ENCODE measurements around the gene TBC1D16.

DNA sequence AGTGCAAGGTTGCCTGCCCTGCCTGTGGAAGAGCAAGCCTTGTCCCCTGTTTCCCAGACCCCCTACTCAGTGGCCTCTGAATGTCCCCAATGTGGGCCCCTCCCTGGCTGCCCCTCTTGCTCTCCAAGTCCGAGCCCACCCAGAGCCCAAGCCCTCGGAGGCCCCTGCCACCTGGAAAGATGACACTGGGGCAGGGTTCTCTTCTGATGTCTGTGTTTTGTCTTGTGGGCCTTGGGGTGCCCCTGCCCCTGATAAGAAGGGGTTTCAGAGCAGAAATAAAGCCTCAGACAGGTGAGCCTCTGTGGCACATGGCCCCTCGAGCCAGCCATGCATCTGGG, 111.1 kb downstream of the TBC1D16 start:
- TF ChIP-seq POU2F2 (IDR thresholded peaks at IDR 0.05; ENCODE audit: borderline replicate concordance, low read depth, low read length) = no peak
- TF ChIP-seq, protein P1, sequence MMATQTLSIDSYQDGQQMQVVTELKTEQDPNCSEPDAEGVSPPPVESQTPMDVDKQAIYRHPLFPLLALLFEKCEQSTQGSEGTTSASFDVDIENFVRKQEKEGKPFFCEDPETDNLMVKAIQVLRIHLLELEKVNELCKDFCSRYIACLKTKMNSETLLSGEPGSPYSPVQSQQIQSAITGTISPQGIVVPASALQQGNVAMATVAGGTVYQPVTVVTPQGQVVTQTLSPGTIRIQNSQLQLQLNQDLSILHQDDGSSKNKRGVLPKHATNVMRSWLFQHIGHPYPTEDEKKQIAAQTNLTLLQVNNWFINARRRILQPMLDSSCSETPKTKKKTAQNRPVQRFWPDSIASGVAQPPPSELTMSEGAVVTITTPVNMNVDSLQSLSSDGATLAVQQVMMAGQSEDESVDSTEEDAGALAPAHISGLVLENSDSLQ (IDR thresholded peaks at IDR 0.05) = no peak
- no peak for TF ChIP-seq STAT3 (IDR thresholded peaks at IDR 0.05; ENCODE audit: low read depth, low read length)
- no peak for TF ChIP-seq EP300 (IDR thresholded peaks at IDR 0.05; ENCODE audit: borderline replicate concordance in 1 of 2, control insufficient read depth in 1 of 2, low read depth in 2 of 2, low read length in 2 of 2)
- no peak for TF ChIP-seq BACH1 (IDR thresholded peaks at IDR 0.05; ENCODE audit: borderline replicate concordance)
- TF ChIP-seq, protein P2, sequence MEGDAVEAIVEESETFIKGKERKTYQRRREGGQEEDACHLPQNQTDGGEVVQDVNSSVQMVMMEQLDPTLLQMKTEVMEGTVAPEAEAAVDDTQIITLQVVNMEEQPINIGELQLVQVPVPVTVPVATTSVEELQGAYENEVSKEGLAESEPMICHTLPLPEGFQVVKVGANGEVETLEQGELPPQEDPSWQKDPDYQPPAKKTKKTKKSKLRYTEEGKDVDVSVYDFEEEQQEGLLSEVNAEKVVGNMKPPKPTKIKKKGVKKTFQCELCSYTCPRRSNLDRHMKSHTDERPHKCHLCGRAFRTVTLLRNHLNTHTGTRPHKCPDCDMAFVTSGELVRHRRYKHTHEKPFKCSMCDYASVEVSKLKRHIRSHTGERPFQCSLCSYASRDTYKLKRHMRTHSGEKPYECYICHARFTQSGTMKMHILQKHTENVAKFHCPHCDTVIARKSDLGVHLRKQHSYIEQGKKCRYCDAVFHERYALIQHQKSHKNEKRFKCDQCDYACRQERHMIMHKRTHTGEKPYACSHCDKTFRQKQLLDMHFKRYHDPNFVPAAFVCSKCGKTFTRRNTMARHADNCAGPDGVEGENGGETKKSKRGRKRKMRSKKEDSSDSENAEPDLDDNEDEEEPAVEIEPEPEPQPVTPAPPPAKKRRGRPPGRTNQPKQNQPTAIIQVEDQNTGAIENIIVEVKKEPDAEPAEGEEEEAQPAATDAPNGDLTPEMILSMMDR (IDR thresholded peaks at IDR 0.05 in 2 of 3, conservative IDR thresholded peaks at IDR 0.05 in 1 of 3; ENCODE audit: control insufficient read depth in 2 of 3, extremely low read depth in 1 of 3, insufficient read depth in 1 of 3, low read depth in 3 of 3, low read length in 3 of 3) = no peak
- no peak for TF ChIP-seq EZH2 (IDR thresholded peaks at IDR 0.05; ENCODE audit: borderline replicate concordance, control insufficient read depth, low read depth, low read length)
- no peak for TF ChIP-seq RCOR1 (conservative IDR thresholded peaks at IDR 0.05; ENCODE audit: low read depth, low read length)
- TF ChIP-seq SP1 (IDR thresholded peaks at IDR 0.05; ENCODE audit: low read depth, low read length) = no peak
- TF ChIP-seq BHLHE40 (IDR thresholded peaks at IDR 0.05; ENCODE audit: borderline replicate concordance in 1 of 2, low read depth in 2 of 2, low read length in 1 of 2) = no peak
- TF ChIP-seq JUND (IDR thresholded peaks at IDR 0.05; ENCODE audit: low read depth, low read length) = no peak
- no peak for TF ChIP-seq IKZF1 (conservative IDR thresholded peaks at IDR 0.05)
- TF ChIP-seq, protein P3, sequence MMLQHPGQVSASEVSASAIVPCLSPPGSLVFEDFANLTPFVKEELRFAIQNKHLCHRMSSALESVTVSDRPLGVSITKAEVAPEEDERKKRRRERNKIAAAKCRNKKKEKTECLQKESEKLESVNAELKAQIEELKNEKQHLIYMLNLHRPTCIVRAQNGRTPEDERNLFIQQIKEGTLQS (IDR thresholded peaks at IDR 0.05; ENCODE audit: borderline replicate concordance, extremely low read depth, low read depth, low read length) = no peak

Measured in GM12878 (cell line).